NB4 (cell line): Measurements from ENCODE around the gene TCF12.

ENCODE experiments used
- DNase-seq: peaks from one replicate; pipeline ENCODE4 v3.0.0; 2010; ENCODE audit warnings: low read depth
- H3K4me3 ChIP-seq: one replicate; pipeline ENCODE4 v1.5.1; 2011; ENCODE audit warnings: mild to moderate bottlenecking, low read depth, low read length, moderate library complexity
- CTCF ChIP-seq: IDR thresholded peaks from one replicate; pipeline ENCODE4 v1.5.1; 2012; ENCODE audit warnings: low read depth, low read length
- MAX ChIP-seq: IDR thresholded peaks from 2 replicates; pipeline ENCODE4 v1.6.1; 2011; ENCODE audit warnings: low read depth, low read length
- MYC ChIP-seq: IDR thresholded peaks from 2 replicates; pipeline ENCODE4 v1.6.1; 2011; ENCODE audit warnings: low read depth, low read length
- POLR2A ChIP-seq: IDR thresholded peaks from 2 replicates; pipeline ENCODE4 v1.6.1; 2011; ENCODE audit warnings: mild to moderate bottlenecking; ENCODE audit not compliant: insufficient read length; ENCODE audit errors: extremely low read depth

Gene TCF12

DNA sequence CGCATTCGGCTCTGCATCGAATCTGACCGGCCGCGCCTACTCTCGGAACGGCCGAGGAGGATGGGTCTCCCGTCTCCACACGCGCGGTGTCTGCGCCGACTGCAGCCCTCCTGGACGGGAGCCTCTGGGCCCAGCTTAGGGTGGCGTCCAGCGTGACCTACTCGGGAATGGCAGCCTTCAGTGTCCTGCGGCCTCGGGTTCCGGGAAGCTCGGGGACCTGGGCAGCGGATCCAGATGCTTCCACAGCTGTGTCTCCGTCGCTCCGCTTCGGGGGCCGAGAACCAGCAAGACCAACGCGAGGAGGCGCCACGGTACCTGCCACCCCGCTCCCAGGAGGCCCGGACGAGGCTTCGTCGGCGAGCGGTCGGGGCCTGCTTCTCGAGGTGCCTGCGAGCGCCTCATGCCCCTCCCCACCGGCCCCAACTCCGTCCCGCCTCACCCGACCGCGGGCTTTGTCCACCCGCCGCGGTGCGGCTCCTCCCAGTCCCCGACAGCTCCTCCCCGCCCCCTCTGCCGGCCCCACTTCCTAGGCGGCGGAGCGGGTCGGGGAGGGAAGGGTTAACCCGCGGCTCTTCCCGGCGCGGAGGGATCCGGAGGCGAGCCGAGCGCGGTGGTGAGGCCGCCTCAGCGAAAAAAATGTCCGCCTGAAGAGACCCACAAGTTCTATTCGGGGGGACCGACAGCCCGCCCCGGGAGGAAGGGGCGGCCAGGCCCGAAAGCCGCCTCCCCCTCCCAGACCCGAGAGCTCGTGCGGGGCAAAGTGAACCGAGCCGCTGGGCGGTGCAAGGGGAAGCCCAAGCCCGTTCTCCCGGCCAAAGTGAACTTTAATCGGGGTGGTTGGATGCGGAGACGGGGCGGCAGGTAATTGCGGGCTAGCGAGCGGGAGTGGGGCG lies at the start of gene TCF12:
Gene TCF12 (plus strand): TSS at position 599 of the 893 bp plus-strand sequence. CDS start 1,270 bp downstream, outside the sequence.
- DNase-seq, result peak; percentile 97
- peak; percentile 53 for TF ChIP-seq POLR2A
- peak; percentile 5 for TF ChIP-seq CTCF
- TF ChIP-seq MAX, result peak; percentile 41; the same call in 1 of the 2 replicates
- peak; percentile 61; the same call in 1 of the 2 replicates for TF ChIP-seq MYC

GRCh38 chr15:56869573-56869972 lies 48.9 kb upstream of the TCF12 start:
- DNase-seq, result peak; percentile 53
- TF ChIP-seq CTCF, result peak; percentile 46
- TF ChIP-seq POLR2A, result no peak
- no peak overlapping the region for H3K4me3 ChIP-seq

More for the DNA sequence above, at the start of gene TCF12:
- peak within 1 kb of the TSS; percentile 89 for H3K4me3 ChIP-seq

- H3K4me3 ChIP-seq, result no peak overlapping the region
- no peak for DNase-seq
- TF ChIP-seq MAX, result no peak
- no peak for TF ChIP-seq POLR2A
- no peak for TF ChIP-seq MYC
- TF ChIP-seq CTCF, result no peak
These were observed 47.3 kb upstream of the TCF12 start for GRCh38 chr15:56871185-56871584.

GRCh38 chr15:56871867-56872266 lies 46.6 kb upstream of the TCF12 start:
- DNase-seq, result no peak
- H3K4me3 ChIP-seq, result no peak overlapping the region
- TF ChIP-seq POLR2A (no peak), CTCF (no peak), MYC (no peak), MAX (no peak)

GRCh38 chr15:56877255-56877970 lies 41.0 kb upstream of the TCF12 start:
- TF ChIP-seq MYC (no peak), CTCF (no peak), MAX (no peak), POLR2A (no peak)
- no peak overlapping the region for H3K4me3 ChIP-seq
- peak; percentile 51 for DNase-seq
